ENCODE measurements around the gene ODR4.

GRCh38 chr1:186429017-186429416 is 53.4 kb downstream of the ODR4 start:
- no peak for TF ChIP-seq CTCF (IDR thresholded peaks at IDR 0.05)
- no peak for TF ChIP-seq TEAD4 (IDR thresholded peaks at IDR 0.05; ENCODE audit: borderline replicate concordance, insufficient read depth)
- TF ChIP-seq CHD2 (IDR thresholded peaks at IDR 0.05; ENCODE audit: low read length, partially characterized antibody), result no peak
- no peak for TF ChIP-seq FOXM1 (IDR thresholded peaks at IDR 0.05; ENCODE audit: low read depth)
- TF ChIP-seq POLR2AphosphoS5 (IDR thresholded peaks at IDR 0.05; ENCODE audit: low read depth, low read length), result no peak
- no peak for TF ChIP-seq FOXJ3 (CRISPR knock-in tag; IDR thresholded peaks at IDR 0.05)

All from SK-N-SH (cell line).